ENCODE measurements around the gene TMEM92.

The TMEM92 gene

GRCh38 chr17:50274142-50274896, at the start of gene TMEM92:
TSS of gene TMEM92 (plus strand) at chr17:50274466. CDS start at chr17:50274502, 36 bp downstream.
- in situ Hi-C loops (cut with HindIII; ENCODE audit: low sequenced_read_pairs), result no loop called here

GRCh38 chr17:50225701-50226240, 48.5 kb upstream of the TMEM92 start:
- in situ Hi-C loops (cut with HindIII; ENCODE audit: low sequenced_read_pairs), result no loop called here

- in situ Hi-C loops (cut with HindIII; ENCODE audit: low sequenced_read_pairs), result no loop called here
Observed at GRCh38 chr17:50234581-50234980, 39.7 kb upstream of the TMEM92 start.

GRCh38 chr17:50237901-50238300, 36.4 kb upstream of the TMEM92 start:
- in situ Hi-C loops (cut with HindIII; ENCODE audit: low sequenced_read_pairs), result no loop called here

- in situ Hi-C loops (cut with HindIII; ENCODE audit: low sequenced_read_pairs), result no loop called here
Observed at GRCh38 chr17:50238601-50239280, 35.5 kb upstream of the TMEM92 start.

GRCh38 chr17:50239937-50240336, 34.3 kb upstream of the TMEM92 start:
- in situ Hi-C loops (cut with HindIII; ENCODE audit: low sequenced_read_pairs), result no loop called here

GRCh38 chr17:50240851-50241250, 33.4 kb upstream of the TMEM92 start:
- in situ Hi-C loops (cut with HindIII; ENCODE audit: low sequenced_read_pairs), result no loop called here

GRCh38 chr17:50241431-50241830, 32.8 kb upstream of the TMEM92 start:
- in situ Hi-C loops (cut with HindIII; ENCODE audit: low sequenced_read_pairs), result no loop called here

GRCh38 chr17:50244771-50245170, 29.5 kb upstream of the TMEM92 start:
- in situ Hi-C loops (cut with HindIII; ENCODE audit: low sequenced_read_pairs), result no loop called here

GRCh38 chr17:50248255-50248654, 26.0 kb upstream of the TMEM92 start:
- in situ Hi-C loops (cut with HindIII; ENCODE audit: low sequenced_read_pairs), result no loop called here

GRCh38 chr17:50252781-50253180, 21.5 kb upstream of the TMEM92 start:
- in situ Hi-C loops (cut with HindIII; ENCODE audit: low sequenced_read_pairs), result no loop called here

- in situ Hi-C loops (cut with HindIII; ENCODE audit: low sequenced_read_pairs), result no loop called here
Observed at GRCh38 chr17:50255766-50256635, 18.3 kb upstream of the TMEM92 start.

GRCh38 chr17:50256826-50257618, 17.2 kb upstream of the TMEM92 start:
- in situ Hi-C loops (cut with HindIII; ENCODE audit: low sequenced_read_pairs), result no loop called here

- in situ Hi-C loops (cut with HindIII; ENCODE audit: low sequenced_read_pairs), result no loop called here
Observed at GRCh38 chr17:50257676-50258224, 16.5 kb upstream of the TMEM92 start.

- in situ Hi-C loops (cut with HindIII; ENCODE audit: low sequenced_read_pairs), result no loop called here
Observed at GRCh38 chr17:50258647-50259476, 15.4 kb upstream of the TMEM92 start.

- in situ Hi-C loops (cut with HindIII; ENCODE audit: low sequenced_read_pairs), result no loop called here
Observed at GRCh38 chr17:50259477-50260324, 14.6 kb upstream of the TMEM92 start.

- in situ Hi-C loops (cut with HindIII; ENCODE audit: low sequenced_read_pairs), result no loop called here
Observed at GRCh38 chr17:50260501-50260911, 13.8 kb upstream of the TMEM92 start.
